ENCODE results near the gene NEO1. TPM values are rescaled to one million over a fixed set of nuclear protein-coding genes. Genes with fewer than 3 reads are reported as not detected.

Gene NEO1
- total and polyA plus RNA-seq, 9 of the 15 experiments (the other 6 are each of a cell fraction or from before 2014, with no cell fraction given) = 0.08 to 1.7 (median 0.48) TPM

DNA sequence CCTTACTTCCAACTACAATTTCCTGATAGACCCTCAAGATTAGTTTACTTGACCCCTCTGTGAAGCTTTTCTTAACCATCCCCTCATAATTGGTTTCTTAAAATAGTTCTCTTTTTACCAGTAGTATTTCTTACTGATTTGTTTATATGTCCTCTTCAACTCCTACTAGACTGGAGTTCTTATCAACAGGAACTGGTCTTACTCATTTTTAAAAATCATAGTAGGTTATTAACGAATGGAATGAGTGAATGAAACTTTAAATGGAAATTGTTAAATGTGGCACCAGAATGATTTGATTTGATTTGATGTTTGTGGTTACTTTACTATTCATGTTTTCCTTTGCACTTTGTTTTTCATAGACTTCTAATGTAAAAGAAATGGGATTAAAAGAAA, 91.5 kb downstream of the NEO1 start:
- intact Hi-C loops (cut with micrococcal nuclease) = no loop called here
- in situ Hi-C loops (cut with MboI) = no loop called here
- BruUV-seq (replicated peaks) = no TSS peak
- no peaks in the 10 kb centered on the region; the same call in 1 of the 2 replicates for H4K20me1 ChIP-seq (replicated peaks; ENCODE audit: control insufficient read depth, insufficient read depth, low read length)
- no peaks in the 10 kb centered on the region for H3K9me1 ChIP-seq (ENCODE audit: control insufficient read depth, insufficient read depth, low read length)
- H3K9ac ChIP-seq (ENCODE audit: insufficient read depth in 1 of 2, low read depth in 2 of 2, low read length in 2 of 2) = no peak overlapping the region
- FAIRE-seq = no peak
- no peaks in the 10 kb centered on the region; a peak in 1 of 5 replicates for H3K27me3 ChIP-seq (ENCODE audit: control insufficient read depth in 2 of 2, insufficient read depth in 2 of 2, low read length in 2 of 2)
- TF ChIP-seq CEBPZ (IDR thresholded peaks at IDR 0.05; ENCODE audit: borderline replicate concordance, low read depth, low read length) = no peak
- TF ChIP-seq, protein P1, sequence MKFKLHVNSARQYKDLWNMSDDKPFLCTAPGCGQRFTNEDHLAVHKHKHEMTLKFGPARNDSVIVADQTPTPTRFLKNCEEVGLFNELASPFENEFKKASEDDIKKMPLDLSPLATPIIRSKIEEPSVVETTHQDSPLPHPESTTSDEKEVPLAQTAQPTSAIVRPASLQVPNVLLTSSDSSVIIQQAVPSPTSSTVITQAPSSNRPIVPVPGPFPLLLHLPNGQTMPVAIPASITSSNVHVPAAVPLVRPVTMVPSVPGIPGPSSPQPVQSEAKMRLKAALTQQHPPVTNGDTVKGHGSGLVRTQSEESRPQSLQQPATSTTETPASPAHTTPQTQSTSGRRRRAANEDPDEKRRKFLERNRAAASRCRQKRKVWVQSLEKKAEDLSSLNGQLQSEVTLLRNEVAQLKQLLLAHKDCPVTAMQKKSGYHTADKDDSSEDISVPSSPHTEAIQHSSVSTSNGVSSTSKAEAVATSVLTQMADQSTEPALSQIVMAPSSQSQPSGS (CRISPR knock-in tag; IDR thresholded peaks at IDR 0.05) = no peak
- no peak for DNase-seq (ENCODE audit: extremely low read depth in 1 of 4, low spot score in 3 of 4)
- H3K4me2 ChIP-seq (ENCODE audit: insufficient read depth, low read length) = no peak overlapping the region
- no peaks in the 10 kb centered on the region for H3K4me1 ChIP-seq (replicated peaks in 1 of 2; ENCODE audit: control insufficient read depth in 2 of 2, insufficient read depth in 2 of 2, low read length in 2 of 2)
- no peaks in the 10 kb centered on the region for H3K9me3 ChIP-seq (replicated peaks; ENCODE audit: control insufficient read depth, insufficient read depth, low read depth, low read length)
- ChIA-PET POLR2A (no interaction called here), CTCF (ENCODE audit: low intra/inter-chr PET ratio) (no interaction called here)
- WGBS (ENCODE audit: insufficient coverage, low coverage, missing lambda C conversion rate) = 0% methylated on average over 1 of the region's 1 CpG
- no peak overlapping the region for H3K27ac ChIP-seq (ENCODE audit: extremely low read depth, low read depth, low read length)
- H2AFZ ChIP-seq (ENCODE audit: low read depth, low read length) = no peak overlapping the region
- no peaks in the 10 kb centered on the region for H3K36me3 ChIP-seq (ENCODE audit: control insufficient read depth, insufficient read depth, low read length)
- H3K79me2 ChIP-seq (ENCODE audit: control insufficient read depth, insufficient read depth, low read length) = no peaks in the 10 kb centered on the region
- H3K4me3 ChIP-seq = no peak overlapping the region
- ATAC-seq = no peak
